Measurements from ENCODE around the gene CIPC.

Gene CIPC

DNA sequence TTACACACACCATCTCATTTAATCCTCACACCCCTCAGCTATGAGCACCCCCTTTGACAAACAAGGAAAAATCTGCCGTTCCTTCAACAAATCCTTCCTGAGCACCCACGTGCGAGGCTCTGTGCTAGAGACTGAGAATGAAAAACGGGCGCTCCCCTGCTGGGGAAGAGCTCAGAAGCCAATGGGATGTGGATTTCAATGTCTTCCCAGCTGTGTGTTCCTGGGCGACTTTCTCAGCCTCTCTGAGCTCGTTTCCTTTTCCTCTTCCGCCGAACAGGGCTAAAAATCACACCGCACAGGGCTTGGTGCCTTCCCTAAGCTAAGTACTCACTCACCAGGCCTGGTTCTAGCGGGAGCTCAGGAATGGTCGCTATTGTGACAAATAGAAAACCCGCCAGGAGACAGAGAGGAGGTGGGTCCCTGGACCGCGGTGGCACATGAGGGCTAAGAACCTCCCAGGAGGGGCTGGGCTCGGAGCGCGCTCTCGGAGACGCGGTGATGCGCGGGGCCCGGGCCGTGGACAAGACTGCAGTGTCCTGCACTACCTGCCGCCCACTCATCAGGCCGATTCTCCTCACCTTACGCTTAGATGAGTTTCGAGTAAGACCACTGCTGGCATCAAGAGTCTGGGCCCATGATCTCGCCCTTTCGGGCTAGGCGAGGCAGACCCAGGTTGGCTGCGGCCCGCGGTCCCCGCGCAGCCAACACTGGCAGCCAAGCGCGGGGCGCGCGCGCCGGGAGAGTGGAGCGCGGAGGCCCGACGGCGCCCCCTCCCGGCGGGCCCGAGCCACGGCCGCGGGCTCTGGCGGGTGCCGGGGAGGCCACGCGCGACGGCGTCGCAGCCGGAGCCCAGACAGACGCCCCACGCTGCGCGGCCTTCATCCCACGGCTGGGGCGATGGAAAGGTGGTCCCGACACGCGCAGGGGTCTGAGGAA, 26.6 kb downstream of the CIPC start:
- Histone ChIP-seq H3K9me3 (ENCODE audit: control insufficient read depth in 5 of 5, low read length in 5 of 5) (no peaks in the 10 kb centered on the region), H3K27me3 (ENCODE audit: control insufficient read depth in 5 of 5, insufficient read depth in 4 of 5, low read length in 5 of 5) (peaks cover 0 to 9% (median 7%) of the 10 kb centered on the region in 5 donors), H3K36me3 (ENCODE audit: control insufficient read depth in 5 of 5, insufficient read depth in 5 of 5, low read length in 5 of 5) (peaks cover 0 to 14% (median 11%) of the 10 kb centered on the region in 5 donors), H3K4me3 (ENCODE audit: low read depth in 1 of 5, low read length in 5 of 5) (peak overlapping the region; percentile 66 to 82 (median 74)), H3K9ac (ENCODE audit: low read length in 5 of 5) (peak overlapping the region in 4 of 5 donors; percentile 26 to 65 (median 45)), H3K27ac (ENCODE audit: low read depth, low read length) (no peak overlapping the region), H3K4me1 (ENCODE audit: control insufficient read depth in 5 of 5, insufficient read depth in 5 of 5, low read length in 5 of 5) (peaks cover 5 to 42% (median 33%) of the 10 kb centered on the region in 5 donors)

- H3K4me1 ChIP-seq (ENCODE audit: control insufficient read depth in 5 of 5, insufficient read depth in 5 of 5, low read length in 5 of 5) = peaks cover 5 to 42% (median 33%) of the 10 kb centered on the region in 5 donors
- peak overlapping the region in 4 of 5 donors; percentile 8 to 82 (median 74) for H3K4me3 ChIP-seq (ENCODE audit: low read depth in 1 of 5, low read length in 5 of 5)
- H3K36me3 ChIP-seq (ENCODE audit: control insufficient read depth in 5 of 5, insufficient read depth in 5 of 5, low read length in 5 of 5) = peaks cover 0 to 9% (median 8%) of the 10 kb centered on the region in 5 donors
These were observed 27.3 kb downstream of the CIPC start for GRCh38 chr14:77125281-77125801.

GRCh38 chr14:77125823-77126325, 27.8 kb downstream of the CIPC start:
- H3K27ac ChIP-seq (ENCODE audit: low read depth, low read length) = no peak overlapping the region

More at GRCh38 chr14:77125281-77125801, 27.3 kb downstream of the CIPC start:
- Histone ChIP-seq H3K27me3 (ENCODE audit: control insufficient read depth in 5 of 5, insufficient read depth in 4 of 5, low read length in 5 of 5) (peaks cover 0 to 9% (median 8%) of the 10 kb centered on the region in 5 donors), H3K9me3 (ENCODE audit: control insufficient read depth in 5 of 5, low read length in 5 of 5) (no peaks in the 10 kb centered on the region), H3K27ac (ENCODE audit: low read depth, low read length) (no peak overlapping the region), H3K9ac (ENCODE audit: low read length in 5 of 5) (peak overlapping the region in 3 of 5 donors; percentile 33 to 54 (median 36))

DNA sequence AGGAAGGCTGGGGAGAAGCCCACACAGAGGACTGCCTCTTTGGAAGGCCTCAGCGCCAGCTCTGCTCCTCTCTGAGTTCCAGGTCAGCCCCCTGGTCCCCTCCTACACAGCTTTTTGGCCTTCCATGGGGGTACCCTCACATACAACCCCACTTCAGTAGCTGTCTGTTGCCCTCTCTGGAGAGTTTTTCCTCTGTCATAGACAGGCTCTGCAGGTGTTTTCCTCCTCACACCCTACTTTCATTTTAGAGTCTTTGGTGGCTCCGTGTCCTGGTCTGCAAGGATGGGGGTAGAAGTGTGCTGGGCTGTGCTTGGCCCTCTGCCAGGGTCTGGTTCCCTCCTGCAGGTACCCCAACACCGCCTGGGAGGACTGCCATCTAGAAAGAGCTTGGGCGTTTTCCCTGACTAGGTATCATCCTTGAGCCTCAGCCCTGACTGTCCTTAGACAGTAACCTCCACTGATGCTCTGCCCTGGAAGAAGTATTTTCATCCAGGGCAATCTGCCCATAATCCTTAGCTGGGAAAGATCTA, 28.5 kb downstream of the CIPC start:
- no peak overlapping the region for H3K9ac ChIP-seq (ENCODE audit: low read length in 5 of 5)
- H3K4me3 ChIP-seq (ENCODE audit: low read depth in 1 of 5, low read length in 5 of 5) = no peak overlapping the region
- peaks cover 5 to 35% (median 29%) of the 10 kb centered on the region in 5 donors for H3K4me1 ChIP-seq (ENCODE audit: control insufficient read depth in 5 of 5, insufficient read depth in 5 of 5, low read length in 5 of 5)
- no peaks in the 10 kb centered on the region for H3K9me3 ChIP-seq (ENCODE audit: control insufficient read depth in 5 of 5, low read length in 5 of 5)
- no peak overlapping the region for H3K27ac ChIP-seq (ENCODE audit: low read depth, low read length)
- H3K36me3 ChIP-seq (ENCODE audit: control insufficient read depth in 5 of 5, insufficient read depth in 5 of 5, low read length in 5 of 5) = peaks cover 0 to 2% (median under 1%) of the 10 kb centered on the region in 5 donors
- H3K27me3 ChIP-seq (ENCODE audit: control insufficient read depth in 5 of 5, insufficient read depth in 4 of 5, low read length in 5 of 5) = peaks cover 0 to 11% (median 9%) of the 10 kb centered on the region in 5 donors

More at GRCh38 chr14:77125823-77126325, 27.8 kb downstream of the CIPC start:
- Histone ChIP-seq H3K4me3 (ENCODE audit: low read depth in 1 of 5, low read length in 5 of 5) (no peak overlapping the region), H3K9ac (ENCODE audit: low read length in 5 of 5) (no peak overlapping the region), H3K4me1 (ENCODE audit: control insufficient read depth in 5 of 5, insufficient read depth in 5 of 5, low read length in 5 of 5) (peaks cover 5 to 39% (median 29%) of the 10 kb centered on the region in 5 donors), H3K27me3 (ENCODE audit: control insufficient read depth in 5 of 5, insufficient read depth in 4 of 5, low read length in 5 of 5) (peaks cover 0 to 11% (median 8%) of the 10 kb centered on the region in 5 donors), H3K36me3 (ENCODE audit: control insufficient read depth in 5 of 5, insufficient read depth in 5 of 5, low read length in 5 of 5) (peaks cover 0 to 8% (median 7%) of the 10 kb centered on the region in 5 donors), H3K9me3 (ENCODE audit: control insufficient read depth in 5 of 5, low read length in 5 of 5) (no peaks in the 10 kb centered on the region)

GRCh38 chr14:77128414-77128891, 30.4 kb downstream of the CIPC start:
- no peaks in the 10 kb centered on the region for H3K9me3 ChIP-seq (ENCODE audit: control insufficient read depth in 5 of 5, low read length in 5 of 5)
- no peaks in the 10 kb centered on the region for H3K36me3 ChIP-seq (ENCODE audit: control insufficient read depth in 5 of 5, insufficient read depth in 5 of 5, low read length in 5 of 5)
- H3K4me1 ChIP-seq (ENCODE audit: control insufficient read depth in 5 of 5, insufficient read depth in 5 of 5, low read length in 5 of 5) = peaks cover 3 to 22% (median 19%) of the 10 kb centered on the region in 5 donors
- H3K9ac ChIP-seq (ENCODE audit: low read length in 5 of 5) = no peak overlapping the region
- no peak overlapping the region for H3K4me3 ChIP-seq (ENCODE audit: low read depth in 1 of 5, low read length in 5 of 5)
- H3K27ac ChIP-seq (ENCODE audit: low read depth, low read length) = no peak overlapping the region
- H3K27me3 ChIP-seq (ENCODE audit: control insufficient read depth in 5 of 5, insufficient read depth in 4 of 5, low read length in 5 of 5) = peaks cover 0 to 24% (median 15%) of the 10 kb centered on the region in 5 donors

DNA sequence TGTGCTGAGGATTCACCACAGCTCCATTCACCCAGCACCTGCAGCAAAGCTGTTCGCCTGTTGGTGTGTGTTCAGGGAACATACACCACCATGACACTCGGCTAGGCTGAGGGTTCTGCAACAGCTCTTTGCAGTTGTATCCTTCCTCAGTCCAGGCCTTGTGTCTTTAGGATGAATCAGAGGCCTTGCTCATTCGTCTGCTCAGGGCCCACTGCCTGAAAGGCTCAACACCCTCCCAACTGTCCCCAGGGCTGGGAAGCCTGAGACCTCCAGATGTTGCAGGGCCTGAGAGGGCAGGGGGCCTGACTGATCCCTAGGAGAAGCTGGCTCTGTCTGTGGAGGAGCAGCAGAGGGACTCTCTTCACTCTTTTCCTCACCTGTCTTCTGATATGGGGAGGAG, 32.3 kb downstream of the CIPC start:
- H3K27me3 ChIP-seq (ENCODE audit: control insufficient read depth in 5 of 5, insufficient read depth in 4 of 5, low read length in 5 of 5) = peaks cover 2 to 40% (median 22%) of the 10 kb centered on the region in 5 donors
- no peaks in the 10 kb centered on the region for H3K9me3 ChIP-seq (ENCODE audit: control insufficient read depth in 5 of 5, low read length in 5 of 5)
- H3K9ac ChIP-seq (ENCODE audit: low read length in 5 of 5) = no peak overlapping the region
- H3K36me3 ChIP-seq (ENCODE audit: control insufficient read depth in 5 of 5, insufficient read depth in 5 of 5, low read length in 5 of 5) = no peaks in the 10 kb centered on the region
- H3K27ac ChIP-seq (ENCODE audit: low read depth, low read length) = no peak overlapping the region
- peaks cover 0 to 3% (median 1%) of the 10 kb centered on the region in 5 donors for H3K4me1 ChIP-seq (ENCODE audit: control insufficient read depth in 5 of 5, insufficient read depth in 5 of 5, low read length in 5 of 5)
- no peak overlapping the region for H3K4me3 ChIP-seq (ENCODE audit: low read depth in 1 of 5, low read length in 5 of 5)

DNA sequence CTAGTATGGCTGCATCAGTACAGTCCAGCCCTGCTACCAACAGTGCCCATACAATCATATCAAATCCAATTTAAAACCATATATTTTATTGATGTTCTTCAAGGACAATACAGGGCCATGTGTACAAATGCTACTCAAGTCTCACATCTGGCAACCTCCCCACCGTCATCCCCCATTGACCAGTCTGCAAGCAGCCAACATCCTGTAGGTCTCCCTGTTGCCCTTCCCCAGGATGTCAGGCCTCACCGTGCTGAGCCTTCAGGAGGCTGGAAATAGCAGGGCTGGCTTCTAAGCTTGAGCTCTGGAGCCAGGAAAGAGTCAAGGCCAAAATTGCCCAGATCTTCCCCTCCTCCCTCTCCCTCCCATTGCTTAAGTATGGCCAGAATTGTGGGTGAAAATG, 33.1 kb downstream of the CIPC start:
- Histone ChIP-seq H3K27me3 (ENCODE audit: control insufficient read depth in 5 of 5, insufficient read depth in 4 of 5, low read length in 5 of 5) (peaks cover 0 to 37% (median 19%) of the 10 kb centered on the region in 5 donors), H3K27ac (ENCODE audit: low read depth, low read length) (no peak overlapping the region), H3K9me3 (ENCODE audit: control insufficient read depth in 5 of 5, low read length in 5 of 5) (no peaks in the 10 kb centered on the region), H3K4me1 (ENCODE audit: control insufficient read depth in 5 of 5, insufficient read depth in 5 of 5, low read length in 5 of 5) (no peaks in the 10 kb centered on the region), H3K4me3 (ENCODE audit: low read depth in 1 of 5, low read length in 5 of 5) (no peak overlapping the region), H3K36me3 (ENCODE audit: control insufficient read depth in 5 of 5, insufficient read depth in 5 of 5, low read length in 5 of 5) (no peaks in the 10 kb centered on the region), H3K9ac (ENCODE audit: low read length in 5 of 5) (no peak overlapping the region)

DNA sequence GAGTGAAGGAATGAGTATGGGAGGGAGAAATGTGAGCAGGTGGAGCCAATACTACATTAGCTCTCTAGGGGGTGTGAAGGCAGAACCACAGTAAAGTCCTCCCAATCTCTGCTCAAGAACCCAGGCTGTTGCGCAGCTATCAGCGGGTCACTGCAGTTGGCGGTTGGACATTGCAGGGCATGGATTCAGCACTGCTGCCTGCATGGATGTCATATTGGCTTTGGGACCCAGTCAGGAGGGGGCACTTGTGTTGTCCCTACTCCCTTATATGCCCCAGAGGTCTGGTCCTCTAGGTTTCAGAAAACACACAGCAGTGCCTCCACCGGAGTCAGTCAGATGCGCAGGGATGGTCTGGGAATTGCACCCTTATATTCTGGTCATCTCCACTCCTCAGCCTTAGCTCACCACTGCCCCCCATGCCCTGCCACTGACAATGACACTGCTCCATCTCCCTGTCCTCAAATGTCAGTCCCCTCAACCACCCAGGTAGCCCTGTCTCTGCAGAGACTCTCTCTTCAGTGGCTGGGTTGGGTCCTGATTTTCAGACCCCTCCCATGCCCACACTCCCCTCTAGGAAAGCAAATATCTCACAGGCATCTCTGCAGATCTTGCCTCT, 33.9 kb downstream of the CIPC start:
- Histone ChIP-seq H3K9me3 (ENCODE audit: control insufficient read depth in 5 of 5, low read length in 5 of 5) (no peaks in the 10 kb centered on the region), H3K4me3 (ENCODE audit: low read depth in 1 of 5, low read length in 5 of 5) (no peak overlapping the region), H3K27ac (ENCODE audit: low read depth, low read length) (no peak overlapping the region), H3K36me3 (ENCODE audit: control insufficient read depth in 5 of 5, insufficient read depth in 5 of 5, low read length in 5 of 5) (no peaks in the 10 kb centered on the region), H3K27me3 (ENCODE audit: control insufficient read depth in 5 of 5, insufficient read depth in 4 of 5, low read length in 5 of 5) (peaks cover 0 to 36% (median 19%) of the 10 kb centered on the region in 5 donors), H3K9ac (ENCODE audit: low read length in 5 of 5) (no peak overlapping the region), H3K4me1 (ENCODE audit: control insufficient read depth in 5 of 5, insufficient read depth in 5 of 5, low read length in 5 of 5) (no peaks in the 10 kb centered on the region)

- H3K27ac ChIP-seq (ENCODE audit: low read depth, low read length) = no peak overlapping the region
- no peak overlapping the region for H3K4me3 ChIP-seq (ENCODE audit: low read depth in 1 of 5, low read length in 5 of 5)
- peaks cover 2 to 44% (median 33%) of the 10 kb centered on the region in 5 donors for H3K27me3 ChIP-seq (ENCODE audit: control insufficient read depth in 5 of 5, insufficient read depth in 4 of 5, low read length in 5 of 5)
- no peaks in the 10 kb centered on the region for H3K36me3 ChIP-seq (ENCODE audit: control insufficient read depth in 5 of 5, insufficient read depth in 5 of 5, low read length in 5 of 5)
- no peaks in the 10 kb centered on the region for H3K4me1 ChIP-seq (ENCODE audit: control insufficient read depth in 5 of 5, insufficient read depth in 5 of 5, low read length in 5 of 5)
- H3K9ac ChIP-seq (ENCODE audit: low read length in 5 of 5) = no peak overlapping the region
- H3K9me3 ChIP-seq (ENCODE audit: control insufficient read depth in 5 of 5, low read length in 5 of 5) = no peaks in the 10 kb centered on the region
These were observed 35.8 kb downstream of the CIPC start for GRCh38 chr14:77133720-77134338.

Data from subcutaneous abdominal adipose tissue (tissue), 5 donors.